Renal cortical epithelial cell (primary cell): ENCODE data around the gene RECQL. TPM values are rescaled to one million over a fixed set of nuclear protein-coding genes. Genes with fewer than 3 reads are reported as not detected.
"Not testable (repeated sequence)": the region's sequence is repeated elsewhere in the genome, so short reads cannot be mapped to it uniquely, and the experiment has no call there.

Source experiments
- DNase-seq: peaks from one replicate; pipeline ENCODE4 v3.0.0-alpha.2; 2011; ENCODE audit warnings: low read depth
- total RNA-seq: library from RNA; depleted of rRNA; stranded (reverse); fragments of >200 nt; gene quantifications from 2 replicates; pipeline ENCODE4 v1.2.3, GENCODE V29; 2014

RECQL gene
- total RNA-seq, 1 donor from 2014 or later = 40.7 TPM

GRCh38 chr12:21419009-21419699 lies 82.3 kb downstream of the RECQL start:
- not testable (repeated sequence) for DNase-seq

Other genes with a start within 250 kb of the RECQL start
- 0.35 and 0.52 TPM in 2 replicates for gene SLCO1A2, start 166.7 kb downstream of the RECQL start, total RNA-seq
- gene IAPP, start 128.7 kb downstream of the RECQL start, total RNA-seq = not detected in 2 replicates
- gene PYROXD1, start 64.0 kb downstream of the RECQL start, total RNA-seq = 12.9 and 28.9 TPM in 2 replicates
- gene GOLT1B, start 154 bp upstream of the RECQL start, total RNA-seq = 47.5 and 89.3 TPM in 2 replicates
- gene SPX, start 24.7 kb upstream of the RECQL start, total RNA-seq = 14.4 and 68.0 TPM in 2 replicates
- gene GYS2, start 103.2 kb upstream of the RECQL start, total RNA-seq = not detected in 2 replicates
- 902 and 2,308 TPM in 2 replicates for gene LDHB, start 156.2 kb upstream of the RECQL start, total RNA-seq